Neural progenitor cell (in vitro differentiated cells): ENCODE results near the gene KCNJ15. TPM values are rescaled to one million over a fixed set of nuclear protein-coding genes. Genes with fewer than 3 reads are reported as not detected.

Experiments used
- DNase-seq: peaks from one replicate; pipeline ENCODE4 v3.0.0-alpha.2; 2016; ENCODE audit warnings: low spot score
- H2AFZ ChIP-seq: fragments of 200-600 bp; sonication (generic); replicated peaks from 2 replicates; pipeline ENCODE4 v1.6.1; 2016; ENCODE audit warnings: antibody characterized with exemption
- H3F3A ChIP-seq: fragments of 200-600 bp; sonication (generic); 2 replicates; pipeline ENCODE4 v1.6.1; 2016; ENCODE audit warnings: antibody characterized with exemption, low read depth
- H3K27ac ChIP-seq: fragments of 200-600 bp; sonication (generic); 2 replicates; pipeline ENCODE4 v1.5.1; 2016; ENCODE audit warnings: mild to moderate bottlenecking
- H3K27me3 ChIP-seq: fragments of 200-600 bp; sonication (generic); 2 replicates; pipeline ENCODE4 v1.6.1; 2016; ENCODE audit warnings: mild to moderate bottlenecking, moderate library complexity
- H3K36me3 ChIP-seq: fragments of 200-600 bp; sonication (generic); 2 replicates; pipeline ENCODE4 v1.5.1; 2016
- H3K4me1 ChIP-seq: fragments of 200-600 bp; sonication (generic); 2 replicates; pipeline ENCODE4 v1.6.1; 2016; ENCODE audit warnings: mixed run types
- H3K4me2 ChIP-seq: fragments of 200-600 bp; sonication (generic); 2 replicates; pipeline ENCODE4 v1.6.1; 2016
- H3K4me3 ChIP-seq: fragments of 200-600 bp; sonication (generic); 2 replicates; pipeline ENCODE4 v1.5.1; 2016
- H3K79me2 ChIP-seq: fragments of 200-600 bp; sonication (generic); 2 replicates; pipeline ENCODE4 v1.6.1; 2016; ENCODE audit warnings: low read depth
- H3K9ac ChIP-seq: fragments of 200-600 bp; sonication (generic); 2 replicates; pipeline ENCODE4 v1.6.1; 2016
- H3K9me3 ChIP-seq: fragments of 200-600 bp; sonication (generic); 2 replicates; pipeline ENCODE4 v1.5.1; 2016; ENCODE audit warnings: low read depth
- H4K20me1 ChIP-seq: fragments of 200-600 bp; sonication (generic); 2 replicates; pipeline ENCODE4 v1.6.1; 2016; ENCODE audit warnings: low read depth
- H3K27ac Mint-ChIP-seq: 3 replicates; pipeline ENCODE4 v1.8.0; 2021; ENCODE audit warnings: mixed read lengths
- H3K27me3 Mint-ChIP-seq: 2 replicates; pipeline ENCODE4 v1.8.0; 2022; ENCODE audit warnings: low read depth, mild to moderate bottlenecking, inconsistent platforms, moderate library complexity, mixed read lengths; ENCODE audit not compliant: insufficient read depth
- H3K36me3 Mint-ChIP-seq: 3 replicates; pipeline ENCODE4 v1.8.0; 2021; ENCODE audit warnings: mixed read lengths
- H3K4me1 Mint-ChIP-seq: 3 replicates; pipeline ENCODE4 v1.8.0; 2021; ENCODE audit warnings: mixed read lengths
- H3K4me3 Mint-ChIP-seq: 3 replicates; pipeline ENCODE4 v1.8.0; 2021; ENCODE audit warnings: mild to moderate bottlenecking, moderate library complexity, mixed read lengths
- H3K9me3 Mint-ChIP-seq: 3 replicates; pipeline ENCODE4 v1.8.0; 2020; ENCODE audit warnings: mixed read lengths
- EZH2 ChIP-seq: fragments of 200-600 bp; sonication (generic); IDR thresholded peaks from 2 replicates; pipeline ENCODE4 v1.6.1; 2017; ENCODE audit warnings: antibody characterized with exemption, mild to moderate bottlenecking, moderate library complexity
- EZH2phosphoT487 ChIP-seq: fragments of 200-600 bp; sonication (generic); IDR thresholded peaks from 2 replicates; pipeline ENCODE4 v1.6.1; 2017; ENCODE audit warnings: antibody characterized with exemption
- total RNA-seq: library from RNA; depleted of rRNA; stranded (reverse); fragments of >200 nt; gene quantifications from 2 replicates; pipeline ENCODE4 v1.2.3, GENCODE V29; 2015; ENCODE audit warnings: low replicate concordance
- TF ChIP-seq, protein P1 (sequence below): fragments of 200-600 bp; sonication (generic); IDR thresholded peaks from 2 replicates; pipeline ENCODE4 v1.5.1; 2017; ENCODE audit warnings: antibody characterized with exemption, mild to moderate bottlenecking

KCNJ15 gene
- total RNA-seq, 1 donor from 2014 or later: not detected

DNA sequence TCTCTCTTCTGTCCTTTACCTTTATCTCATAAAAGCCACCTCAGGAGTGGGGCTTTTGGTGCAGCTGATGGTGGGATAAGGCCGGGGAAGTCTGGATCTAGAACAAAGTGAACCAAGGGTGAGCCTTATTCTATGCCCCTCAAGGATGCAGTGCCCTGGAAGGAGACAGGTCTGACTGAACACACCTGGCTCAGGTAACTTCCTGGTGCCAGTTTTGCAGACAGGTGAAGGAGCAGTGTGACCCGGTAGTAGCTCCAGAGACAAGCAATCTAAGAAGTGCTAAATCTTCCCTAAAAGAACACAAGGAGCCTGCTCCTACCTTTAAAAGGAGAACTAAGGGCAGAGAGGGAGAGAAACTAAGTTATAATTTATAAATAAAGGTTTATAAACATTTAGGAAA lies 2.9 kb downstream of the KCNJ15 start:
- Mint-ChIP-seq H3K4me1 (no peaks in the 10 kb centered on the region), H3K27me3 (peaks cover 2% of the 10 kb centered on the region), H3K4me3 (no peak overlapping the region), H3K27ac (no peak overlapping the region), H3K36me3 (no peaks in the 10 kb centered on the region), H3K9me3 (no peaks in the 10 kb centered on the region)
- H2AFZ ChIP-seq: no peak overlapping the region
- H3K4me2 ChIP-seq: no peak overlapping the region
- no peak overlapping the region for H3K9ac ChIP-seq
- H3K27ac ChIP-seq: no peak overlapping the region
- H3K4me3 ChIP-seq: no peak overlapping the region
- no peaks in the 10 kb centered on the region for H3K36me3 ChIP-seq
- no peaks in the 10 kb centered on the region for H3K27me3 ChIP-seq
- no peaks in the 10 kb centered on the region for H3K9me3 ChIP-seq
- no peaks in the 10 kb centered on the region for H4K20me1 ChIP-seq
- DNase-seq: no peak
- TF ChIP-seq EZH2phosphoT487: no peak
- TF ChIP-seq EZH2: no peak
- TF ChIP-seq, protein P1, sequence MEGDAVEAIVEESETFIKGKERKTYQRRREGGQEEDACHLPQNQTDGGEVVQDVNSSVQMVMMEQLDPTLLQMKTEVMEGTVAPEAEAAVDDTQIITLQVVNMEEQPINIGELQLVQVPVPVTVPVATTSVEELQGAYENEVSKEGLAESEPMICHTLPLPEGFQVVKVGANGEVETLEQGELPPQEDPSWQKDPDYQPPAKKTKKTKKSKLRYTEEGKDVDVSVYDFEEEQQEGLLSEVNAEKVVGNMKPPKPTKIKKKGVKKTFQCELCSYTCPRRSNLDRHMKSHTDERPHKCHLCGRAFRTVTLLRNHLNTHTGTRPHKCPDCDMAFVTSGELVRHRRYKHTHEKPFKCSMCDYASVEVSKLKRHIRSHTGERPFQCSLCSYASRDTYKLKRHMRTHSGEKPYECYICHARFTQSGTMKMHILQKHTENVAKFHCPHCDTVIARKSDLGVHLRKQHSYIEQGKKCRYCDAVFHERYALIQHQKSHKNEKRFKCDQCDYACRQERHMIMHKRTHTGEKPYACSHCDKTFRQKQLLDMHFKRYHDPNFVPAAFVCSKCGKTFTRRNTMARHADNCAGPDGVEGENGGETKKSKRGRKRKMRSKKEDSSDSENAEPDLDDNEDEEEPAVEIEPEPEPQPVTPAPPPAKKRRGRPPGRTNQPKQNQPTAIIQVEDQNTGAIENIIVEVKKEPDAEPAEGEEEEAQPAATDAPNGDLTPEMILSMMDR: no peak
- no peaks in the 10 kb centered on the region for H3K79me2 ChIP-seq
- H3K4me1 ChIP-seq: no peaks in the 10 kb centered on the region
- no peaks in the 10 kb centered on the region for H3F3A ChIP-seq

DNA sequence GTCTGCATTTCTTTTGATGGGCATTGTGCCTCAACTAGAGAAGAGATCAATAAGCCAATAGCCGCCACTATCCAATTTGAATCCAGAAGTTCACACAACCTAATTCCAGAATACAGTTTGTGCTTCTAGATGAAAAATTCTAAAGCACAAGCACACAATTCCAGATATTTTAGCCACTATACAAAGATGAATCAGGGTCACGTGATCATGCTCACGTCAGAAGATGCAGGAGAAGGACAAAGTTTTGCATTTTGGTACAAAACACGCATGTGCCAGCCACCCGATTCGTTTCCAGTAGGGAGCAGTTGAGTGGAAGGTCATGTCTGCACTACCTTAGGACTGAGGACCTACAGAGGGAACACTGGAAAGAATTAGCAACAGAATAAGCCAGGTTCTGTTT lies 3.6 kb downstream of the KCNJ15 start:
- Mint-ChIP-seq H3K36me3 (no peaks in the 10 kb centered on the region), H3K27me3 (peaks cover 2% of the 10 kb centered on the region), H3K4me3 (no peak overlapping the region), H3K9me3 (no peaks in the 10 kb centered on the region), H3K27ac (no peak overlapping the region), H3K4me1 (no peaks in the 10 kb centered on the region)
- H4K20me1 ChIP-seq: no peaks in the 10 kb centered on the region
- no peak for DNase-seq
- no peaks in the 10 kb centered on the region for H3K9me3 ChIP-seq
- no peak overlapping the region for H2AFZ ChIP-seq
- H3K27me3 ChIP-seq: no peaks in the 10 kb centered on the region
- H3F3A ChIP-seq: no peaks in the 10 kb centered on the region
- TF ChIP-seq EZH2 (no peak), EZH2phosphoT487 (no peak)
- TF ChIP-seq, protein P1: no peak
- H3K27ac ChIP-seq: no peak overlapping the region
- no peaks in the 10 kb centered on the region for H3K79me2 ChIP-seq
- no peak overlapping the region for H3K4me3 ChIP-seq
- H3K9ac ChIP-seq: no peak overlapping the region
- H3K4me2 ChIP-seq: no peak overlapping the region
- no peaks in the 10 kb centered on the region for H3K36me3 ChIP-seq
- H3K4me1 ChIP-seq: no peaks in the 10 kb centered on the region

DNA sequence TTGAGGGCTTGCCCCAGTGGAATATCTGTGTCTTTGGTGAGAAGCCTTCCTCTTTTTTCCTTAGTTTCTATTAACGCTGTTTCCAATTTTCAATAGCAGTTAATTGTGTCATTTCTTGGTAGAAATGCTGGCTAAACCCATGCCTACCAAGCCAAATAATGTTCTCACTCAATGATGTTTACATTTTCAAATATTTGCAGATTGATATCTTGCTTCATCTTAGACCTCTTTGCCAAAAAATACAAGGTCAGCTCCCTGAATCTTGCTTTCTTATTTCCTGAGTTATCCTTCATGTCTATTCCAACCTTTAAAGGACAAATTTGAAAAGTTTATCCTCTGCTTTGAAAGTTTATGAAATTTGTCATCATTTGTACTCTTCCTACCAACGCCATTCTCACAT lies 5.1 kb downstream of the KCNJ15 start:
- Histone ChIP-seq H3K27ac (no peak overlapping the region), H2AFZ (no peak overlapping the region), H3K4me3 (no peak overlapping the region), H3K79me2 (no peaks in the 10 kb centered on the region), H3K4me2 (no peak overlapping the region), H4K20me1 (no peaks in the 10 kb centered on the region), H3F3A (no peaks in the 10 kb centered on the region), H3K9me3 (no peaks in the 10 kb centered on the region), H3K27me3 (no peaks in the 10 kb centered on the region), H3K36me3 (no peaks in the 10 kb centered on the region), H3K4me1 (no peaks in the 10 kb centered on the region), H3K9ac (no peak overlapping the region)
- no peak overlapping the region for H3K27ac Mint-ChIP-seq
- H3K27me3 Mint-ChIP-seq: peaks cover 2% of the 10 kb centered on the region
- DNase-seq: no peak
- H3K36me3 Mint-ChIP-seq: no peaks in the 10 kb centered on the region
- H3K4me3 Mint-ChIP-seq: no peak overlapping the region
- no peaks in the 10 kb centered on the region for H3K4me1 Mint-ChIP-seq
- TF ChIP-seq EZH2 (no peak), EZH2phosphoT487 (no peak)
- TF ChIP-seq, protein P1: no peak
- H3K9me3 Mint-ChIP-seq: no peaks in the 10 kb centered on the region

- no peaks in the 10 kb centered on the region for H3K79me2 ChIP-seq
- H3K36me3 Mint-ChIP-seq: no peaks in the 10 kb centered on the region
- no peak for DNase-seq
- no peaks in the 10 kb centered on the region for H3K9me3 Mint-ChIP-seq
- no peak overlapping the region for H3K27ac Mint-ChIP-seq
- H3K36me3 ChIP-seq: no peaks in the 10 kb centered on the region
- no peak for TF ChIP-seq EZH2
- no peak for TF ChIP-seq EZH2phosphoT487
- TF ChIP-seq, protein P1: no peak
- H2AFZ ChIP-seq: no peak overlapping the region
- H3K4me2 ChIP-seq: no peak overlapping the region
- H3K4me1 Mint-ChIP-seq: no peaks in the 10 kb centered on the region
- H3K9me3 ChIP-seq: no peaks in the 10 kb centered on the region
- peaks cover 2% of the 10 kb centered on the region for H3K27me3 Mint-ChIP-seq
- no peak overlapping the region for H3K4me3 ChIP-seq
- H3F3A ChIP-seq: no peaks in the 10 kb centered on the region
- H4K20me1 ChIP-seq: no peaks in the 10 kb centered on the region
- no peak overlapping the region for H3K4me3 Mint-ChIP-seq
- H3K27me3 ChIP-seq: no peaks in the 10 kb centered on the region
- H3K9ac ChIP-seq: no peak overlapping the region
- no peak overlapping the region for H3K27ac ChIP-seq
- no peaks in the 10 kb centered on the region for H3K4me1 ChIP-seq
These were observed 6.7 kb downstream of the KCNJ15 start for GRCh38 chr21:38263493-38263892.
